GM18907 (cell line): Measurements from ENCODE around the gene DHX29.
A peak's percentile ranks its signal among the peaks of the same experiment; 100 is the strongest.

Source experiments
- ATAC-seq: cut with Tn5 transposase; IDR thresholded peaks from one replicate; pipeline ENCODE4 v1.9.1; 2021; ENCODE audit warnings: mild to moderate bottlenecking, moderate library complexity; ENCODE audit not compliant: unreplicated experiment

The DHX29 gene

DNA sequence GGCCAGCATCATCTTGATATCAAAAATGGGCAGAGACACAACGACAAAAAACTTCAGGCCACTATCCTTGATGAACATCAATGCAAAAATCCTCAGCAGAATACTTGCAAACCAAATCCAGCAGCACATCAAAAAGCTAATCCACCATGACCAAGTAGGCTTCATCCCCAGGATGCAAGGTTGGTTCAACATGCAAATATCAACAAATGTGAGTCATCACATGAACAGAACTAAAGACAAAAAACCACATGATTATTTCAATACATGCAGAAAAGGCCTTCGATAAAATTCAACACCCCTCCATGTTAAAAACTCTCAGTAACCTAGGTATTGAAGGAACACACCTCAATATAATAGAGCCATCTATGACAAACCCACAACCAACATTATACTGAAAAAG is 8.8 kb upstream of the DHX29 start:
- ATAC-seq, result no peak

DNA sequence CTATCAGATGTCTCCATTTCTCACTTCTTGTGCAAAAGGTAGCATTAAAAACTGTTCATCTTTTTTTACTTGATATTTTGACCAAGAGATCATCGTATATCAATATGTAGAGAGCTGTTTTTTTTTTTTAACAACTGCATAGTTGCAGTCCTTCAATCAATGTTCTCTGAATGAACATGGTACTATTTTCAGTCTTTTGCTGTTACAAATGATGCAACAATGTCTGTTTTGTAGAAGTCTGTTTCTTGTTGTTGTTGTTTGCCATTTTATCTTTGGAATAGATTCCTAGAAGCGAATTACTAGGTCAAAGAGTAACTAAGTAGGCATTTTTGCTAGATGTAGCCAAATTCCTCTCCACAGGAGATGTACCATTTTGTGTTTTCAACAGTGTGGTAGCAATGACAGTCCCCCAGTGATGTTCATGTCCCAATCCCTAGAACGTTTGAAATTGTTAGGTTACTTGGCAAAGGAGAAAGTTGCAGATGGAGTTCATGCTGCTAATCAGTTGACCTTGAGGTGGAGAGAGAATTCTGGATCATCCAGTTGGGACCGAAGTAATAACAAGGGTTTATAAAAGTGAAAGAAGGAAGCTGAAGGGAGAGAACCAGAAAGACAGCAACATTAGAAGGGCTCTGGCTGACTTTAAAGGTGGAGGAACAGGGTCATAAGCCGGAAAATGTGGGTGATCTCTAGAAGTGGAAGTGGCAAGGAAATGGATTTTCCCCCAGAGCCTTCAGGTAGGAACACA is 6.5 kb upstream of the DHX29 start:
- ATAC-seq, result no peak

DNA sequence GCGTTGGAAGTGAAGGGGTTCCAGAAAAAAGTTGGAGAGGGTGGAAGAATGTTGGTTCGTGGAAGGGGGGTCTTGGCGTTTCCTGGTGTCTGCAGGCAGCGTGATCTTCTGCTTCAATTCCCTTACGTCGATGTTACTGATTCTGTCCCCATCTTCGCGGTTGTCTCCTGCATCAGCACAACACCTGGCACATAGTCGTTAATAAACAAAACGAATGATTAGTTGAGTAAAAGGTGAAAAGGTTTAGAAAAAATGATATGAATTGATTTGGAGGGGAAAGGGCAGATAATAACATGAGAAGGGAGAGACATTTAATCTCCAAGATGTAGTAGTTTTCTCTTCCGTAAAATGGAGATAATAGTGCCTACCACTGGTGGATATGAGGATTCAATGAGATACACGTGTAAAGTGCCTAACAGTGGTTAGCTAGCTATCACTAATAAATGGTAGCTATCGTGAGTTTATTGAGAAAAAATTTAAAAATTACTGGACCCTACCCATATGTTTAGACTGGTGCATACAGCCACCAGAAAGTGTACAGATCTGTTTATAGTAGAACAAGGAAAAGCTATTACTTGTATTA is 851 bp upstream of the DHX29 start:
- peak; percentile 10 for ATAC-seq

DNA sequence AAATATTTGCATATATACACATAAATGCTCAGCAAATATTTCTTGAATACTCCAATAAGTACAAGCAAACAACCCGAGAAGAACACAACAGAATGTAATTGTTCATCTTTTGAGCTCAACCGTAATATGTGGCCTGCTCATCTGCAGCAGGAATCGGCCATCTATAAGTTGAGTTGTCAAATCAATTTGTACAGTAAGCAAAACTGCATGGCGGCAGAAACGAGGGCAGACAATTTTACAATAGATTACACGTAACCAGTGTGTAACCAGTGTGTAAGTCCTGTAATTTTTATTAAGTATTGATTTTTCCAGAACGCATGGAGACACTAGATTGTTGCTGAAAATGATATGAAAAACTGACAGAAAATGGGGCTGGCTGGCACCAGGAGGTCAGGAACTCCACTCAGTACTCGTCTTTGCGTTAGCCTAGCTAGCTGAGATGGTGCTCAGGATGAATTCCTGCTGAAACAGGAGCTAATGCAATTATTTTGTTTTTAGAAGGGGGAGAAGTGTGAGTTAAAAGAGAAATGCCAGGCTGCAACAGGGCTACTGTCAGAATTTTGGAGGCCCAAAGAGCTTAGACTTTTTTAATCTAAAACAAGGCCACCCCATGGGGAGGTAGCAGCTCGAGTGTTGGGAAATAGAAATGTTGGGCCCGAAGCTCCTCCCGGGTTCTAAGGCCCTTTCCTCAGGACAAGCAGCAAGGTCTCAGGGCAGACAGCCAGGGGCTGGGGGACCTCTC is 682 bp downstream of the DHX29 start:
- ATAC-seq, result peak; percentile 9

DNA sequence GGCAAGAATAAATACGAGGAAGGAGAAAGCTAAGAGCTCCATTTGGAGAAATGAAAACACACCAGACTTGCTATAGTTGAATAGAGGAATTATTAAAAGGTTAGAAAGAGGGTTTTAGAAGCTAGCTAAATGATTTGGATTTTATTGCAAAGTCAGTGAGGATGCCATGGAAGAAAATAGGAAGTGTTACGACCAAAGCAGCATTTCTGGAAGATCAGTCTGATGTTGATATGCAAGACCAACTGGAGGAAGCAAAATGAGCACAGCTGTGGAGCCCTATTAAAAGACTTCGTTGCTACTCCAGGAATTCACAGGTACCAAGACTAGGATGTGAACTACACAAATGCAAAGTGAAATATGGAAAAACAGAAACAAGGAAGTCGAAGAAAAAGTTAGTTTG is 2.1 kb downstream of the DHX29 start:
- ATAC-seq, result no peak

DNA sequence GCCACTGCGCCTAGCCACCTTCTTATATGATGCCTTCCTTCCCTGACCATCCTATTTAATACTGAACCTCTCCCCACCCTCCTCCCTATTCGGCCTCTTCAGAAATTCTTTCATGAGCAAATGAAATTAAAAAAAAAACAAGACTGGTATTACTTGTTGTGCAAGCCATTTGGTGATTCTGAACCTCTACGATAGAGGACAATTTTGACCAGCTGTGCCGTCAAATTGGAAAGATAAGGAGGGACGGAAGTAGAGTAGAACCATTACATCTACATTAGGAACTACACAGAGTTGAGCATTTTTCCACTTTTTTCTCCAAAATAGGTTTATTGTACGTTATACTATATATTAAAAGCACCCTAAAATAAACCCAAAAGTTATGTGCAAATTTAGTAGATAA is 2.9 kb downstream of the DHX29 start:
- no peak for ATAC-seq

DNA sequence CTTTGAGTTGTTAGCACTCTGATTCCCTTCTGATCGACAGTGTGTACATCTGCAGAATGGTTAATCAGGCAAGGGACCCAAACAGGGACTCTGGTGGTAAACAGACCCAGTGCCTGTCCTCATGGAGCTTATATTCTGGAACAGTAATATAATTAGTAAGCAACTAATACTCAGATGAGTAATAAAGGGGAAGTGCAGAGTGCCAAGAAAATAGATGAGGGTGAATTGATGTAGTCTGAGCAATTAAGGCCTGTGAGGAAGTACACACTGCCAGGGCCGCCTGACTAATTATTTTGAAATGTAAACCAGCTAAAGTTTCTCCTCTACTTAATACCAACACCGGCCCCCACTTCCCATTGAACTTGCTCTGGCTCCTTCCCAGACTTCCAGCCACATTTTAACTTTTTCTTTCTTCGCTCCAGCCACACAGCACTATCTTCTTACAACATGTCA is 4.2 kb downstream of the DHX29 start:
- ATAC-seq, result no peak

DNA sequence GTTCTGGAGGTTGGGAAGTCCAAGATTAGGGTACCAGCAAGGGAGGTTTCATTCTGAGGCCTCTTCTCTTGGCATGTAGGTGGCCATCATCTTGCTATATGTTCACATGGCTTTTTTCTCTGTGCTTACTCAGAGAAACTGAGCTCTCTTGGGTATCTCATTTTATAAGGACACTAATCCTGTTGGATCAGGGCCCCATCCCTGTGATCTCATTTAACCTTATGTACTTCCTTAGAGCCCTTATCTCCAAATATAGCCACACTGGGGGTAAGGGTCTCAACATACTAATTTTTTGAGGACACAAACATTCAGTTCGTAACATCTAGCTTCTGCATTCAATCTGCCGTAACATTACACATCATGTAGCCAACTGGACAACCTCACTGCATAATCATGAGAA is 6.6 kb downstream of the DHX29 start:
- ATAC-seq, result no peak

DNA sequence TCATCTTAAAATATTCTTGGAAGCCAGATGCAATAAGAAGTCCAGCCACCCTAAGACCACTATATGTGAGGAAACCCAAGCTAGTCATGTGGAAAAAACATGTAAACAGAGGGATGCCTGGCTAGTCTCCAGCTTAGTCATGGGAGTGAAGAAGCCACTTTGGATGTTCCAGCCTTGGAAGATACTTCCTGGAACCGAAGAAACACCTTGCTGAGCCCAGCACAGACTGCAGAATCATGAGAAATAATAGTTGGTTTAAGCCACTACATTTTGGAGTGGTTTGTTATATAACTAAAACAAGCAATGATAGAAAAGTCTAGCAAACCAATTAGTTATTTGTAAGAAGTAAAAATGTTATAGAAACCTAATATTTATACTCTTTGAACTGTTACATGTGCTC is 12.6 kb downstream of the DHX29 start:
- no peak for ATAC-seq

DNA sequence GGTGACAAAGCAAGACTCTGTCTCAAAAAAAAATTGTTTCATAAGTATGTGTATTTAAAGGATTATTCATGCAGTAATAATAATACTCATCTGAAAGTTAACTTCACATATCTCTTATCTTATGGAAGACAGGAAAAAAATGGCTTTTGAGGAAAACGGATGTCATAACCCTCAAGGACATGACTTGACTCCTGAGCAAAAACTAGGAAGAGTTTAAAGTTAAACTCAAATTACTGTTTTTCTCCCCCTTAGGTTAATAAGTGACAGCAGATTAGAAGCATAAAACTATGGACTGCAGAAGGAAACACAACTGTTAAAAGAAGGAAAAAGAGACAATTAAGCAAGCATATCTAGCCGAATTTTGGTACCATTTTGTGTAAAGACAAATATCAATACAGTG is 16.5 kb downstream of the DHX29 start:
- ATAC-seq, result no peak

DNA sequence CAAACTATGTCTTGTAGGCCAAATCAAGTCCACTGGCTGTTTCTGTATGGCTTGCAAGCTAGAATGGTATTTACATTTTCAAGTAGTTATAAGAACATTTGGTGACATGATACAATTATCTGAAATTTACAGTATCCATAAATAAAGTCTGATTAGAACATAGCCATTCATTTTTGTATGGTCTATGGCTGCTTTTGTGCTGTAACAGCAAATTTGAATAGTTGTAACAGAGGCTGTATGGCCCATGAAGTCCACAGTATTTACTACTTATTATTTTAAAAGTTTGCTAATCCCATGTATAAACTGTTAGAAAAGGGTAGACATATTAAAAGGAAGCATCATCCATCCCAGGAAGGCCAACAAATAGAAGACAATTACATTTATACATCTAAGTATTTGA is 17.7 kb downstream of the DHX29 start:
- ATAC-seq, result no peak

DNA sequence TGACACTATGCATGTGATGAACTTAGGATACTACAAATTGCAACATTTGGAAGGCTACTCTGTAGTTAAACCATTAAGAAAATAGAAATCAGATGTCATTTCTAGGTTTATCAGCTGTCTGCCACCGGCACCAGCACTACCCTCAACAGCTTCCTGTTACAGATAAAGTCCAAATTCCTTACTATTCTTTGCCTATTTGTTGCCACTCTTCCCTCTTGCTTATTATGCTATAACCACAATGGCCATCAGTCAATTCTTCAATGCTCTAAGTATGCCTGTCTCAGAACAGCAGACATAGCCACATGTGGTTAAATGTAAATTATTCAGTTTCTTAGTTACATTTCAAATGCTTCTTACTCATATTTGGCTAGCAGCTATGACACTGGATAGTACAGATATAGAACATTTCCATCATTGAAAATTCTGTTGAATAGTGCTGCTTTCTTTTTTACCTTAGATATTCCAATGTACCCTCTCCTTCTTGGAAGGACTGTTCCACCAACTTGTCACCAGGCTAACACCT is 21.0 kb downstream of the DHX29 start:
- ATAC-seq, result no peak

DNA sequence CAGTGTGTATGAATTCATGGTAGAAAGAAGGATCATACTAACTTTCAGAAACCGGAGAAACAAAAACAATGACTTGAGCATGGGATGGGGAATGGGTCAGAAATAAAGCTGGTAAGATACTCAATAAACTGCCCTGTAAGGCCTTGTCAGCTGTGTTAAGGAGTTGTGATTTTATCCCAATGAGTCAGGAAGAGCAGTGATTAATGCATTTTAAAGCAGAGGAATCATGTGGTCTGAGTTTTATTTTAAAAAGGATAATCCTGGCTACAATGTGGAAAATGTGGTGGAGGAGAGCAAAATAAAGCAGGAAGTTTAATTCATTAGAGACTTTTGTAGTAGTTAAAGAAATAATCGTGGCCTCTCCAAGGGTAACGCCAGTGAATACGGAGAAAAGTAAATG is 28.7 kb downstream of the DHX29 start:
- ATAC-seq, result no peak

DNA sequence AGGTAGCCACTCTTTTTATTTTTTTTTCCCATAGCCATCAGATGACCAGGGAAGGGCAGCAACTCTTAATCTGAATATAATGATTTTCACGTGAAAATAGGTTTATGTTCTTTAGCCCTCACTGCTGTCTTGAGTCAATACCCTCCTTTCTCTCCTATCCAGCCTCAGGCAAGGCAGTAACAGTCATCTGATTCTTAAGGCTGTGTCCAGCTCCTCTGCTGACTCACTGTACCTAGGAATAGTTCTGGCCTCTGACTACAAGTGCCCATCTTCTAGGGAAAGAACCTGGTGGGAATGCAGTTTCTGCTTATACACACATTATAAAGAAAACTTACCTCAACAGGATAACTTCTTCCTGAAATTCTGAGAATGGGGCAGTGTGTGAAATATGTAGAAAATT is 30.7 kb downstream of the DHX29 start:
- no peak for ATAC-seq

DNA sequence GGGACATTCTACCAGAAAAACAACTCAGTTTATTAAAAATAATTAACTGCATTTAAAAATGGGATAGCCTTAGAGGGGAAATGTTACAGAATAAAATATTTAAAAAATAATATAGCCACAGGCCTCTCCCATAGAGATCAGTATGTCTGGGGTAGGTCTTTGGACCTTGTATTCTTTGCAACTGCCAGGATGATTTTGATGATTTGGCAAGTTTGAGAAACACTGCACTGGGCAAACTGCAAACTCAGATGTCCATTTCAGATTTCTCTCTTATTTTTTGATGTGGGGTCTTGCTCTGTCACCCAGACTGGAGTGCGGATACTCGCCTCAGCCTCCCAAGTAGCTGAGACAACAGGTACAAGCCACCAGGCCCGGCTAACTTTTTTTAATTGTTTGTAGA is 49.2 kb downstream of the DHX29 start:
- no peak for ATAC-seq

DNA sequence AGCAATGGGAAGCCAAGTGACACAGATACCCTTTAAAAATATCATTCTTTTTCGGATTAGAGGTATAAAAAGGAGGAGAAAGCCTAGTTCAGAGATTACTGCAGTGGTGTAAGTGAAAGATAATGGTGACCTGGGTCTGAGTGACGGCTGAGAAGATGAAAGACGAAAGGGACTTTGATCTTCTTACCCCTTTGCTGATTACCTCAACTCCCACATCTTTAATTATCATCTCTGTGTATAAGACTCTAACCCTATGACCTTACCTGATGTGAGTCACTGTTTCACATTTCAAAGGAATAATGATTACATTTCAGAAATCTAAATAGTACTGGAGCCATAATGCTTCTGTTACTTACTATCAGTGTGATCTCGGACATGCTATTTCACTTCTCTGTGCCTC is 52.7 kb downstream of the DHX29 start:
- no peak for ATAC-seq

DNA sequence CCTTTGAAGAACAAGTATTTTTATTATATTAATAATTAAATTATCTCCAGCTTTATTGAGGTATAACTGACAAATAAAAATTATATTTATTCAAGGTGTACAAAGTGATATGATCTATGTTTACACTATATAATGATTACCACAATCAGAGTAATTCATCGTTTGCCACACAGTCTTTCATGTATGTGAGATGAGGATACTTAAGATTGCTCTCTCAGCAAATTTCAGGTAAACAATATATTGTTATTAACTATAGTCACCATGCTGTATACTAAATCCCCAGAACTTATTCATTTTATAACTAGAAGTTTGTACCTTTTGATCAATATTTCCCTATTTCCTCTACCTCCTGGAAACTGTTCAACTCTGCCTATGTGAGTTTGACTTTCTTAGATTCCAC is 57.4 kb downstream of the DHX29 start:
- ATAC-seq, result no peak

DNA sequence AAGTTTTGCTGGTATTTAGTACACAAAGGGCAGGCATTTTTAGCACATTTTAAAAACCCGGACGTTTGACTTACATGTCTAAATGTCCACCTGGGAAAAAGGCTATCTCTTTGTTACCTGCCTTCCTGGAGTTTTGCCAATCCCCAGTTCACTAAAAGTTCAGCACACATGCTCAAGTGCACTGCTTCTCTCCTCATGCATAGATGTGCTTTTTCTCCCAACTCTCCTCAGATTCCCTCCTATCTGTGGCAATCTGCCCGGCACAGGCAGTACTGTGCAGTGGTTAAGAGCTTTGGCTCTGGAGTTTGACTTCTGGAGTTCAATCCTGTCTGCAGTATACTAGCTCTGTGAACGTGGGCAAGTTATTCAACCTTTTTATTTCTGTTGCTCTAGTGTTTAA is 65.7 kb downstream of the DHX29 start:
- ATAC-seq, result no peak

DNA sequence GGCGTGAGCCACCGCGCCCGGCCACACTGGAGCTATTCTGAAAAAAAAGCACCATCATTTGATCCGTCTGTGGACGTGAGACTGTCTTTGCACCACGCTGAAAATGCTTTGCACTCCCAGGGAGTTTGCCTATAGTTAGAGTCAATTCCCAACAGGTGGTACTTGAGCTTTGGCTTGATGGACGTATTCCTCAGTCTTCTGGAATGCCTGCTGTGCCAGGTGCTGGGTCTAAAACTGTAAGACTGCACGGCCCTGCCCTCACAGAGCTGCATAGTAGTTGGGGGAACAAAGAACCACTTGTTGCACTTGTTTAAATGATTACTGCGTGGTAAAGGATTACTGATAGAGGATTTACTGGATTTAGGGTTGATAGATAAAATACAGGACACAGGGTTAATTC is 70.7 kb downstream of the DHX29 start:
- no peak for ATAC-seq

DNA sequence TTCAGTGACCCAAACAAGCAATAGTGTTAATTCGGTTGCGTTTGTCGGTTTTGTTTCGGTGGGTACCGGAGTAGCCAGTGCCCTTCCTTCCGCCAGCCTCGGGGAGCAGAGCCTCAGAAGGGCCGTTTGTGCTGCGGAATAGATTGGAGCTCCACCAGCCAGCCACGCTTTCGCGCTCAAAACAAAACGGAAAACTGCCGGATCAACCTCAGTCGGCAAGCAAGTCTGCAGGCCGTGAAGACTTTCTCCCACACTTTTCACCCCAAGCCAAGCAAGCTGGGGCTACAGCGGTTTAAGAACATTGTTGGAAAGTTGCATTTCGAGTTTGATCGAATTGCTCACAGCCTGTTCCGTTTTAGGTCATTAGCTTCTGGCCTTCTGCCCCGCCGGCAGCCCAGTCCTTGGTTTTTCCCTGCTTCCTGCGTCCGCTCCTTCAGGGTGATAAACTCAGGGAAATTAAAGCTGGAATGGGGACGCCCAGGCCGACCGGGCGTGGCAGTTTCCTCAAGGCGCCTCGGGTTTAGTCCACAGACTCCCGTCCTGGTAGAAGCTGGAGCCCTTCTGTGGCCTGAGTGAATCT is 73.3 kb downstream of the DHX29 start:
- ATAC-seq, result no peak
